Fibroblast of pulmonary artery (primary cell): ENCODE measurements around the gene RAD21L1.

ENCODE experiments used
- DNase-seq: peaks from one replicate; pipeline ENCODE4 v3.0.0-alpha.2; 2010; ENCODE audit warnings: low read depth
- H3K4me3 ChIP-seq: replicated peaks from 2 replicates; pipeline ENCODE4 v1.5.1; 2011; ENCODE audit warnings: low read depth, mild to moderate bottlenecking, control low read depth, low read length, moderate library complexity
- CTCF ChIP-seq: IDR thresholded peaks from 2 replicates; pipeline ENCODE4 v1.5.1; 2011; ENCODE audit warnings: mild to moderate bottlenecking, control low read depth, low read length, inconsistent platforms; ENCODE audit errors: missing control alignments

The RAD21L1 gene

GRCh38 chr20:1188347-1188746, 37.5 kb upstream of the RAD21L1 start:
- DNase-seq, result no peak
- H3K4me3 ChIP-seq, result no peak overlapping the region
- TF ChIP-seq CTCF, result no peak

GRCh38 chr20:1189827-1190226, 36.0 kb upstream of the RAD21L1 start:
- no peak for DNase-seq
- H3K4me3 ChIP-seq, result no peak overlapping the region
- TF ChIP-seq CTCF, result no peak

DNA sequence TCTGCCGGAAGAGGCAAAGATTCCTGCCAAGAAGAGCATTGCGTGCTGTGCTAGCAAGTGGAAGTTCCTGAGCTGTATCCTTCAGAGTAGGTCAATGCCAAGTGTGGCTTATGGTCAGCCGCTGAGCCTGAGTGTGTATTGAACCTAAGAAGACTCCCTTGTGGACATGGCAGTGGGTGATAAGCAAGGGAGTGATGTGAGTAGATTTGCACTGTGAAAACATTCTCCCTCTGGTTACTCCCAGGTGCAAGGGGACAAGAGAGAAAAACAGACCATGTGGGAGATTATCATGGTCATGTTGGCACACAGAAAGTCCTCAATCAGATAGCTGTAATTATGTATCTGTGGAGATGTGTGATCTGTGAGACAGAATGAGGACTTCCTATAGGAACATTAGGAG, 35.0 kb upstream of the RAD21L1 start:
- TF ChIP-seq CTCF, result no peak
- no peak for DNase-seq
- no peak overlapping the region for H3K4me3 ChIP-seq

GRCh38 chr20:1191299-1191698, 34.5 kb upstream of the RAD21L1 start:
- no peak overlapping the region for H3K4me3 ChIP-seq
- no peak for TF ChIP-seq CTCF
- DNase-seq, result no peak

GRCh38 chr20:1195226-1195625, 30.6 kb upstream of the RAD21L1 start:
- DNase-seq, result no peak
- TF ChIP-seq CTCF, result no peak
- no peak overlapping the region for H3K4me3 ChIP-seq

DNA sequence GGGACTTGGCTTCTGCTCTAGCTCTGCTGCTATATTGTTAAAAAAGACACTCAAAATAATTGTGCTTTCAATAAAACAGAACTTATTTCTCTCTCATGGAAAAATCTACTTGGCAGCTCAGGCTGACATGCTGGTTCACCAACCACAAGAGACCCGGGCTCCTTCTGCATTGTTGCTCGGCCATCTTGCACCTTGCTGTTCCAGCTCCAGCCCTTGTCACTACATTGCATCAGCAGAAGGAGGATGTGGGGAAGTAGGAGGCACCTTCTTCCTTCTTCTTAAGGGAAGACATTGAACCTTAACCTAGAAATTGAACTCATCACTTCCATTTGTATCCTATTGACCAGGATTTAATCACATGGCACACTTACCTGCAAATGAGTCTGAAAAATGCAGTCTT, 29.2 kb upstream of the RAD21L1 start:
- no peak for TF ChIP-seq CTCF
- no peak for DNase-seq
- no peak overlapping the region for H3K4me3 ChIP-seq

DNA sequence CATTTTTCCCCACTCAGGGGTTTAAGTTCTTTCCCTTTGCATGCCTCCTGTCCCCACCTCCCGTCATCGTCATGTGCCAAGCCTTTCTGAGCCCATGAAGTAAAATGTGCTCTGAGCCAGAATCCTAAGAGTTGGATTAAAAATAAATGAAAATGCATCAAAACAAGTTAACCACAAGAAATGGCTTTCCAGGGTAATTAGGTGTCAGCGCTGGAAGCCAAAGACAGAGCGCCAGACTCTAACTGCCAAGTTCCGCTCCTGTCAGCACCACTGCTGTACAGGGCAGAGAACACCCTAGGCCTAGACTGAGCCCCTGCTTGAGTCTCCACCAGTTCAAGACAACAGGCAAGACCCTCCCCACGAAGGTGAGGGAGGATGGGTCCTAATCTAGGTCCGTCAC, 28.0 kb upstream of the RAD21L1 start:
- no peak overlapping the region for H3K4me3 ChIP-seq
- no peak for TF ChIP-seq CTCF
- no peak for DNase-seq
